ENCODE measurements around the gene ADAMTSL1.

The ADAMTSL1 gene

DNA sequence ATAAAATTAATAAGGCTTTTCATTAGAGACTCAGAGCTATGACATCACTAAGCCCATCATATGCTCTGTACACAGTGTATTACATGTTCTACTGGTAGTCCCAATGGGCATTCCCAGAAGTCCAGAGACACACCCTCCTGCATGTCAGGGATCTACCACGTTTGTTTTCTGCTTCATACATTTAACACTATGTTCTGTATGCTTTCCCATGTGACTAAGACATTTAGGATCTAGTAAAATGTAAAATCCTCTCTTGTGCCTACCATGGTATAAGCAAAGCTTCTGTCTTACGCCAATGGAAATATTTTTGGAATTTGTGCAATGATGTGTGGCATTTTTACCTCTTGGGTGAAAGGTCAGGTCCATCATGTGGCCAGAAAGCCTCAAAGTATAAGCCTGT, 192.4 kb downstream of the ADAMTSL1 start:
- no peak for DNase-seq
- Mint-ChIP-seq H3K27ac (no peak overlapping the region), H3K4me1 (no peaks in the 10 kb centered on the region), H3K27me3 (peaks cover 7% of the 10 kb centered on the region), H3K4me3 (no peak overlapping the region), H3K9me3 (no peaks in the 10 kb centered on the region)
- no peak for ATAC-seq

DNA sequence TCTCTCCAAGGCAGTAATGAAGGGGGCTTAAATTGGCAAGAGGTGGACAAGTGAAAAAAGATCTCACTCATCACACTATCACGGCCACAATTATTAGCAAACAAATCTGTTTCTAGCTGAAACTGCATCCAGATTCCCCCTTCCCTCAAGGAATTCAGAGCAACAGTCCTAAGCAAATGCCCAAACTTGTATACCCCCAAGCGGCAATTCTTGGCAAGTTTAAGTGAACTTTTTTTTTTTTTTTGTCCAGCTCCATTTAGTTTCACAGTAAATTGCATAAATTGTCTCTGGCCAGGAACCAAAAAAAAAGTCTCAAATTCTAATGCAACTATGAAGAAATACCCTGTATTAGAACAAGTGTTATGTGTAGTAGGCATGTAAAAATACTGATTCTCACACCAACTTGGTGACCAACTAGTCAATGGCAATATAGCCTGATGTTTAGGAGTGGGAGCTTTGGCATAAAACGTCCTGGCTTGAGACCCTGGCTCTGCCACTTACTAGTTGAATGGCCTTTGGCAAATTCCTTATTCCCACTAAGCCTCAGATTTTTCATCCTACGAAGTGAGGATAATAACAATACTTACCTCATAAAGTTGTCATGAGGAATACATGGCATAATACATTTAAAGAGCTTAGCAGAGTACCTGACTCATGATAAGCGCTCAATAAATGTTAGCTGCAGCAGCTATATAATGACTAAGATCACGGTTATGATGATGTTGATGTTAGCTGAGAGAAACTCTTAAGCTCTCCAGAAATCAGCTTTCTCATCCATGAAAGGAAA, 193.2 kb downstream of the ADAMTSL1 start:
- DNase-seq: no peak
- Mint-ChIP-seq H3K4me1 (no peaks in the 10 kb centered on the region), H3K27ac (no peak overlapping the region), H3K4me3 (no peak overlapping the region), H3K9me3 (no peaks in the 10 kb centered on the region), H3K27me3 (peaks cover 7% of the 10 kb centered on the region)
- no peak for ATAC-seq

DNA sequence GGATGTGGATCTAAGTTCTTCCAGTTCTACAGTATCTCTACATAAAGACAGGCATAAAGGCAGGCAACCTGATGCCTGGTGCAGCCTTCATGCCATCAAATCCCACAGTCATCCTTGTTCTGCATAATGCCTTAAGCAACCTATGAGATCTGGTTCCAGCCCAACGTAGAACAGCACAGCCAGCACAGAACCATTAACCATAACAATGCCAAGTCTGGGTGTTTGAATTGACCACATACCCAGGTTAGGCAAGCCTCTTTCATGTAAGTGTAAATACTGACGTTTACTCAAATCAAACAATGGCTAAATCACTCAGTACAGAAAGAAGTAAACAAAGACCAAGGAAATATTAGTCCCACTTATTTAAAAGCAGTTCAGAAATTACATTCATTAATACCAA, 195.0 kb downstream of the ADAMTSL1 start:
- H3K4me1 Mint-ChIP-seq: no peaks in the 10 kb centered on the region
- no peak for DNase-seq
- no peaks in the 10 kb centered on the region for H3K9me3 Mint-ChIP-seq
- ATAC-seq: no peak
- peaks cover 7% of the 10 kb centered on the region for H3K27me3 Mint-ChIP-seq
- H3K27ac Mint-ChIP-seq: no peak overlapping the region
- H3K4me3 Mint-ChIP-seq: no peak overlapping the region

DNA sequence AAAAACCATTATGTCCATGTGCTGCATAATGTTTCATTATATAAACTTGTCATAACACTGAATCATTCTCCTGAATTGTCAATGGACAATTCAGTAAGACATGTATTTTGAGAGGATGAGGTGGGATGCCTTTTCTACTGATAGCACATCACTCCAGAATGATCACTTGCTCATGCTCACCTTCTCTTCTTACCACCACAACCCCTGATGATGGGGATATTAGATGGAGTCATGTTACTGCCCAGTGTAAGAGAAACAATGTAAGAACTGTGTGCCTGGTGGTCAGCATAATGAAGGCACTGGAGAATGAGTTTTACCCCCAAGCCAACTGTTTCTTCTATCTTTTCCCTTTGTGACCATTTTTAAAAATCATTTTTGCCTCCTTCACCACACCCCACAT, 198.8 kb downstream of the ADAMTSL1 start:
- H3K27me3 Mint-ChIP-seq: no peaks in the 10 kb centered on the region
- no peak overlapping the region for H3K27ac Mint-ChIP-seq
- no peak for ATAC-seq
- DNase-seq: no peak
- no peaks in the 10 kb centered on the region for H3K4me1 Mint-ChIP-seq
- H3K4me3 Mint-ChIP-seq: no peak overlapping the region
- H3K9me3 Mint-ChIP-seq: no peaks in the 10 kb centered on the region

DNA sequence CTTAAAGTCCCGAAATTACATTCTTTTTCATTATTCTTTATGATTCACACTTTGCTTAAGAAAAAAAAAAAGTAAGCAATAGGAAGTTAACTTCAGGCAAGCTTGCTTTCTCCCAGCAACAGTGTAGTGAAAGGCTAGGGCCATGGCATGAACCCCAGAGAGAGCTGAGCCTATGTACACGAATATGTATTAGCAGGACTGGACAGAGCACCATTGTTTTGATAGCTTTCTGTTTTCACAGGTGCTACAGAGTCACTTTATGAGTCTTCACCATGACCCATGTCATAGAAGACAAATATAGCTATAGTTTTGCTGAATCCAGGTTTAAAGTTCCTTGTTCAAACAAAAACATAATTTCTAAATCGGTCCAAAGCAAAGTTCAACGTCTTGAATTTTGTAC, 199.2 kb downstream of the ADAMTSL1 start:
- H3K27ac Mint-ChIP-seq: no peak overlapping the region
- DNase-seq (no peak), ATAC-seq (no peak)
- no peaks in the 10 kb centered on the region for H3K27me3 Mint-ChIP-seq
- no peaks in the 10 kb centered on the region for H3K4me1 Mint-ChIP-seq
- H3K4me3 Mint-ChIP-seq: no peak overlapping the region
- no peaks in the 10 kb centered on the region for H3K9me3 Mint-ChIP-seq

DNA sequence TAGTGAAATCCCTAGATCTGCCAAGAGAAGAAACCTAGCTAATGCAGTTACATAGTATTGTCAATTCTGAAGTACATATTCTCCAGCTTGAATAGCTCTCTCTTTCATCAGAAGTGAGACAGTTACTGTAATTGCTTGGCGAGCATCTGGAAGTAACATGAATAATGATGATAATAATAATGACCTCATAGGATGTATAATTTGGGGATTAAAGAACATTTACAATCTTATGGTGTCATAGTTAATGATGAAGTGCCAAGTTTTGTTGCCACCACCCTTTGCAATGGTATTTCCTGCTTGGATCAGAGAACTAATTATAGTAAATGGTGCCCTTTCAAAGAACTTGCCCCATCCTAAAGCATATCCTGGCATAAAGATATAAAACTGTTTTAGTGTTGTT, 201.4 kb downstream of the ADAMTSL1 start:
- ATAC-seq (no peak), DNase-seq (no peak)
- Mint-ChIP-seq H3K9me3 (no peaks in the 10 kb centered on the region), H3K4me3 (no peak overlapping the region), H3K27ac (no peak overlapping the region), H3K4me1 (no peaks in the 10 kb centered on the region), H3K27me3 (peaks cover 3% of the 10 kb centered on the region)

DNA sequence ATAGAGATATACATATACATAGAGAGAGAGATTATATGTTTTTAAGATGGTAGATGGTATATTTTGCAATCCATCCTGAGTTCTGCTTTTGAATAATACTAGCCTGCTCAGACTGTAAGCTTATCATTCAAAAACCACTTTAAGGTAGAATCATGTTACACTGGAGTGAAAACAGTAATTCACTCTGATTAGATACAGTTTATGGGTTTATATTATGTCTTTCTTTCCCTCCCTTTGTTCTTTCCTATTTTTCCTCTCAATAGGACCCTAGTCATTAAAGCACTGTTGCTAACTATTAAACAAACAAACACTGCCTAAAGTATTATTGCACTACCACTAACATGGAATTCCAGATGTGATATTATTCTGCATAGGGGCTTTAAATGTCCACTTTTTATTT, 202.0 kb downstream of the ADAMTSL1 start:
- H3K27me3 Mint-ChIP-seq: peaks cover 8% of the 10 kb centered on the region
- H3K4me3 Mint-ChIP-seq: no peak overlapping the region
- no peaks in the 10 kb centered on the region for H3K9me3 Mint-ChIP-seq
- H3K4me1 Mint-ChIP-seq: no peaks in the 10 kb centered on the region
- ATAC-seq: no peak
- H3K27ac Mint-ChIP-seq: no peak overlapping the region
- DNase-seq: no peak

DNA sequence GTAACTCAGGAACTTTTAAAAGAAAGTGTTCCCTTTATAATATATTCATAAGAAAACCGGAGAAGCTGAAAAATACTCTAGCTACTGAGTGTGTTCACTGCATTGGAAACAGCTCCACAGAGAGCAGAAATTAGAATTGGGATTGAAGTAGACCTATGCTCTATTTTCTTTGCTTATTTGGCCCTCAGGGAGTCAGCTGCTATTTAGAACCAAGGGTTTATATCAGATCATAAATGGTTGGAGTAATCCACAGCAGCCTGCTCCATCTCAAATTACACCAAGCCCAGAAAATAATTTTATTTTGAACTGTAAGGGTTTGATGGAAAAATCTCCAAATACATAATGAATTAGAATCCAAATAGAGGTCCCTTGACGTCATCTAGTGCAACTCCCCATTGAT, 202.6 kb downstream of the ADAMTSL1 start:
- Mint-ChIP-seq H3K4me3 (no peak overlapping the region), H3K27ac (peak overlapping the region in 1 of 2 donors; percentile 42), H3K4me1 (no peaks in the 10 kb centered on the region), H3K27me3 (peaks cover 8% of the 10 kb centered on the region), H3K9me3 (no peaks in the 10 kb centered on the region)
- DNase-seq: no peak
- ATAC-seq: no peak

DNA sequence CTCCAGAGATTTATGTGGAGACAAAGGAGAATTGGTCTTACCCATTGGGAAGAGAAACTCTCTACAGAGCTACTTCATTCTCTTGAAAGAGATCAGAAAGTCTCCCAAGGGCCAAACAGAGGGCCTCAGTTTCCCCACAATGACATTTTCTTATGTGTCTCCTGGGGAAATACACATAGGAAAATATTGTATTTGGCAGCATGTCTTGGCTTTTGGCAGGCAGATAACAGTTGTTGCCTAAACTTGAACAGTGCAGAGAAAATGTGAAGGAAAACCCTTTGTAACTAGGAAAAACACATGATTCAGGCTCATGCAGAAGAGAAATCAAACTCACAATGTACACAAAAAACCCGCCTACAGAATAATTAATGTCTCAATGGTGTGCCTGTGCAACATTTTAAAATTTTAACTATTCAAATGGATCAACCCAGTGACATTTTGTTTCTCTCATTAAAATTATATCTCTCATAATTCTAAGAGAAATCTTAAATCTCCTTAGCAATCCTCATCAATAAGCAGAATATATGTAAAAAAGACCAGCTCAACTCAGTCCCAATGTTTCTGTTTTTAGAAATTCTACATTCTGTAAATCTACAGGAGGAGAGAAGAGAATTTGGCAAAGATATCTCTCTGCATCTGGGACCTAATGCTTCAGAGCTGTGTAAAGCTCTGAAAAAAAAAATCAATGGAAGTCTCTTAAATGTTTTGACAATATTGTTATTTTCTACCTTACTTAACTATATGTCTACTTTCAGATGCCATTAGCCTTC, 205.1 kb downstream of the ADAMTSL1 start:
- Mint-ChIP-seq H3K27ac (no peak overlapping the region), H3K4me3 (no peak overlapping the region), H3K27me3 (peaks cover 8% of the 10 kb centered on the region), H3K4me1 (no peaks in the 10 kb centered on the region), H3K9me3 (no peaks in the 10 kb centered on the region)
- DNase-seq (no peak), ATAC-seq (no peak)

DNA sequence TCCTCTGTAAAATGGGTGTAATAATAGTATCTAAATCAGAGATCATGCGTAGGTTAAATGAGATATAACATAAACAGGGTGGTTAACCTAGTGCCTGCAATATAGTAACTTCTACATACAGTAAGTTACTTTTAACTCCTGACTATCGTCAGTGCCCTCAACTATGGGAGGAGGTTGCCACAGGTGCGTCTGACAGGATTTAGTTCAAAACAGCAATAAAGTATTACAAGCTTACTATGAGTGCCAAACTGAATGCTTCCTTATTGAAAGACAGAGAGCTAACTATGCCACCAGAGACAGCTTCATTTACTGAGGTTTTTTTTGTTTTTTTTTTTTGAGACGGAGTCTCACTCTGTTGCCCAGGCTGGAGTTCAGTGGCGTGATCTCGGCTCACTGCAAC, 209.0 kb downstream of the ADAMTSL1 start:
- no peak overlapping the region for H3K27ac Mint-ChIP-seq

DNA sequence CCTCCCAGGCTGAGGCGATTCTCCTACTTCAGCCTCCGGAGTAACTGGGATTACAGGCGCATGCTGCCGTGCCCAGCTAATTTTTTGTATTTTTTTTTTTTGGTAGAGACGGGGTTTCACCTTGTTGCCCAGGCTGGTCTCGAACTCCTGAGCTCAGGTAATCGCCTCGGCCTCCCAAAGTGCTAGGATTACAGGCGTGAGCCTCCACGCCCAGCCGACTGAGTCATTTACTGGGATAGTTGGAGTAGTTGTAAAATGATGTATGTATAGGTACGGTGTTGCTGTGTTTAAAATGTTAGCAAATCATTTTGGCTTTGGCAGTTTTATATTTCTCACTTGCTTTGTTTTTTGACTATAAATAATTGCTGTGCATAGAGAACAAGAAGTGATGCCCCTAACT, 209.4 kb downstream of the ADAMTSL1 start:
- Mint-ChIP-seq H3K9me3 (no peaks in the 10 kb centered on the region), H3K4me3 (no peak overlapping the region), H3K4me1 (no peaks in the 10 kb centered on the region), H3K27ac (no peak overlapping the region), H3K27me3 (peaks cover 8% of the 10 kb centered on the region)
- DNase-seq: no peak
- ATAC-seq: no peak

More for the DNA sequence above, 209.0 kb downstream of the ADAMTSL1 start:
- DNase-seq (no peak), ATAC-seq (no peak)
- Mint-ChIP-seq H3K27me3 (peaks cover 8% of the 10 kb centered on the region), H3K4me3 (no peak overlapping the region), H3K9me3 (no peaks in the 10 kb centered on the region), H3K4me1 (no peaks in the 10 kb centered on the region)

DNA sequence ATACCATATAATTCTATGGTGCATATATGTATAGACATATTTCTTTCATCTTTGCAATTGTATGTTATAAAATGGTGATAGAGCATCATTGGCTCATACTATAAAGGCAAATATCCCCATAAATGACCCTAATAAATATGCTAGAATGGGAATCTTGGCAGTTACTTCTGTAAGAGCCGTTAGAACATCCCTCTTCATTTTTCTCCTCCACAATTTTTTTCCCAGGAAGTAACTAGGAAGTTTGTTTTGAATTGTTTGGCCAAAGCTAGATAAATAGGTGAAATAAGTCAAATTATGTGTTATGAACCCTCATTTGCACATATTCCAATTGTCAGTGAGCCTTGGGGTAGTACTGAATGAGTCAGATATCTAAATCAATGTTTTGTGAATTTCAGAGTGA, 209.9 kb downstream of the ADAMTSL1 start:
- H3K9me3 Mint-ChIP-seq: no peaks in the 10 kb centered on the region

DNA sequence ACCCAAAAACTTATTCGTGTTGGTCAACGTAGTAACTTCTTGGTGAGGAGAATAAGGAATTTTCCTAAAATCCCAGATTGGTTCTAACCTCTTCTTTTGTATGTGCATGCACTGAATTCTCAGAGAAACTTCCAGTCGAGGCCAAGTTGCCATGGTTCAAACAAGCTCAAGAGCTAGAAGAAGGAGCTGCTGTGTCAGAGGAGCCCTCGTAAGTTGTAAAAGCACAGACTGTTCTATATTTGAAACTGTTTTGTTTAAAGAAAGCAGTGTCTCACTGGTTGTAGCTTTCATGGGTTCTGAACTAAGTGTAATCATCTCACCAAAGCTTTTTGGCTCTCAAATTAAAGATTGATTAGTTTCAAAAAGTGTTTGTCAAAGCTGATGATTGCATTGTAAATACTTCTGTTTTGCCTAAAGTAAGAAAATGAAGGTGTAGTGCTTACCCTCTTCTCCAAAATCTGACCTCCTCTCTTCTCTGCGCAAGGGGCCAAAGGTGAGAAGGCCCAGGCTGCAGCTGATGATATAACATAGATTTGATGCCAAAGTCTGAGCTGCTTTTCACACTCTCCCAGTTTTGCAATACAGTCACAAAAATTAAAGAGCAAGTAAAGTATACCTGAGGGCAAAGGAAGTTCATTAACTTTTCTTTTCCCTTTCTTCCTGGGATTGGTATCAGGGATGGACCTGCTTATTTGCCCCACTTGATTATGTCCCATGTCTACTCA, 210.8 kb downstream of the ADAMTSL1 start:
- peaks cover 8% of the 10 kb centered on the region for H3K27me3 Mint-ChIP-seq
- H3K4me1 Mint-ChIP-seq: no peaks in the 10 kb centered on the region
- no peak overlapping the region for H3K27ac Mint-ChIP-seq
- no peak overlapping the region for H3K4me3 Mint-ChIP-seq
- no peaks in the 10 kb centered on the region for H3K9me3 Mint-ChIP-seq
- no peak for DNase-seq
- no peak for ATAC-seq

More for the DNA sequence above, 209.9 kb downstream of the ADAMTSL1 start:
- no peak overlapping the region for H3K27ac Mint-ChIP-seq
- ATAC-seq (no peak), DNase-seq (no peak)
- peaks cover 8% of the 10 kb centered on the region for H3K27me3 Mint-ChIP-seq
- H3K4me1 Mint-ChIP-seq: no peaks in the 10 kb centered on the region
- H3K4me3 Mint-ChIP-seq: no peak overlapping the region

DNA sequence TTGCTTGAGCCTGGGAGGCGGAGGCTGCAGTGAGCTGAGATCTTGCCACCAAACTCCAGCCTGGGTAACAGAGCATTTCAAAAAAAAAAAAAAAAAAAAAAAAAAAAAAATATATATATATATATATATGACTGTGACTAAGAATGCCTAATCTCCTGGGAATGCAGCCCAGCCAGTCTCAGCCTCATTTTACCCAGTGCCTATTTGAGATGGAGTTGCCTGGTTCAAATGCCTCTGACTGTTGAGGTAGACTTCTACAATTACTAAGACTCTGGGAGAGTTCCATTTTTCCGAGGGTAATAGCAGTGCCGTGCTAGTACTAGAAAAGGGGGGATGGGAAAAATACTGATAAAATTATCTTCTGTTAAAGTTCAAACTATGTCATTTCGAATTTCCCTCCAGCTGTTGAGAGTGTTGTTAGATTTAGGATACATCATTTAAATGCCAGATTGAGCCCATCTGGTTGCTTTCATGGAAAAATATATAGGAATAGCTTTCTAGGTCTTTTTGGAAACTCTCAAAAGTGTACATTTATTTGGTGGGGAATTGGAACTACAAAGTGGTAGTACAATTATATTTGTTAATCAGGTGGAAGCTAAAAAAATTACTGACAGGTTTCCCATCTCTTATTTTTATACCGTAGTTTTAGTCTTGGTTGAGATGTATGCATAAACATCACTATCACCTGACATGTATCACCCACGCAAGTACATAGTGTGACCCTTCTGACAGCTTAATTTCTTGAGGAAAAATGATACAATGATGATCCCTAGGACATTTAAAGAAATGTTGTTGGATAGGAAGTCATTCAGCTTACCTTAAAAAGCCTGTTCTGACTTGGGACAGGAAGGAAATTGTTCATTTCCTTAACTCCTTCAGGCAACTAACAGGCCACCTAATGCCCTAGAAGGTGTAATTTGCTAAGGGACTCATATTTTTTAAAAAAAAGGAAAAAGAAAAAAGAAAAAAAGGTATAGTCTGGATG, 214.9 kb downstream of the ADAMTSL1 start:
- Mint-ChIP-seq H3K27ac (no peak overlapping the region), H3K27me3 (no peaks in the 10 kb centered on the region), H3K4me3 (no peak overlapping the region), H3K4me1 (no peaks in the 10 kb centered on the region), H3K9me3 (peaks cover 0 to 3% of the 10 kb centered on the region in 2 donors)
- ATAC-seq (no peak), DNase-seq (no peak)

DNA sequence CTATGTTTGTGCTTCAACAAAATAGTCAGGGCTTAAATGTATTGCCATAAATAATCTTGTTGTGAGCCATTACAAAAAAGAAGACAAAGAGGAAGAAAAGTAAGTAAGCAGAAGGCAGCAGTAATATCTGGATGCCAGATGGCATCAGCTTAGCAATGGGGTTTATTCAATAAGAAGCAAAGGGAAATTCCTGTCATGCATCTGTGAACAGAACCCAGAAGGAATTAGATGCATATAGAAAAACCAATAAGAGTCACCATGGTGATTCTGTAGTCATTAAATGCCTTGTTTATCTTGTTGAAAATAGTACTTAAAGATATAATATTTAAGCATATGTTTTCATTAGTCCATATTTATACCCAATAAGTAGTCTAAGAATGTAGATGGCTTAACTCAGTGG, 216.0 kb downstream of the ADAMTSL1 start:
- H3K4me3 Mint-ChIP-seq: no peak overlapping the region
- H3K27ac Mint-ChIP-seq: no peak overlapping the region
- peaks cover 0 to 11% of the 10 kb centered on the region in 2 donors for H3K9me3 Mint-ChIP-seq

More for the DNA sequence above, 216.0 kb downstream of the ADAMTSL1 start:
- no peak for DNase-seq
- H3K4me1 Mint-ChIP-seq: no peaks in the 10 kb centered on the region
- no peaks in the 10 kb centered on the region for H3K27me3 Mint-ChIP-seq
- ATAC-seq: no peak
